Mononuclear cell (primary cell): ENCODE data around the gene DNALI1. TPM values are rescaled to one million over a fixed set of nuclear protein-coding genes. Genes with fewer than 3 reads are reported as not detected.
"Not testable (repeated sequence)": the region's sequence is repeated elsewhere in the genome, so short reads cannot be mapped to it uniquely, and the experiment has no call there.

Experiments used
- H3K27me3 ChIP-seq: 2 replicates; pipeline ENCODE4 v1.6.0; 2011; ENCODE audit warnings: low read length, control low read depth; ENCODE audit not compliant: insufficient read depth
- H3K4me1 ChIP-seq: 2 replicates; pipeline ENCODE4 v1.5.1; 2011; ENCODE audit warnings: mild to moderate bottlenecking, low read length, control low read depth; ENCODE audit not compliant: insufficient read depth
- H3K4me3 ChIP-seq: 2 replicates; pipeline ENCODE4 v1.5.1; 2011; ENCODE audit warnings: mild to moderate bottlenecking, low read length, moderate library complexity
- H3K9me3 ChIP-seq: 2 replicates; pipeline ENCODE4 v1.5.1; 2011; ENCODE audit warnings: low read depth, mild to moderate bottlenecking, control low read depth, low read length
- total RNA-seq: library from RNA; depleted of rRNA; stranded (reverse); fragments of >200 nt; gene quantifications from one replicate; pipeline ENCODE4 v1.2.3, GENCODE V29; 2012

Gene DNALI1
- 0.21 TPM for total RNA-seq

GRCh38 chr1:37556712-37557196 lies at the start of gene DNALI1:
DNALI1 (plus strand) TSS chr1:37556940; CDS start chr1:37556995, 55 bp downstream.
- Histone ChIP-seq H3K4me3 (no peak within 1 kb of the TSS), H3K9me3 (no peaks in the 10 kb centered on the region), H3K27me3 (no peaks in the 10 kb centered on the region), H3K4me1 (peaks cover 23% of the 10 kb centered on the region)

GRCh38 chr1:37509181-37509580 lies 47.6 kb upstream of the DNALI1 start:
- Histone ChIP-seq H3K27me3 (no peaks in the 10 kb centered on the region), H3K4me3 (no peak overlapping the region), H3K9me3 (no peaks in the 10 kb centered on the region), H3K4me1 (peaks cover 14% of the 10 kb centered on the region)

DNA sequence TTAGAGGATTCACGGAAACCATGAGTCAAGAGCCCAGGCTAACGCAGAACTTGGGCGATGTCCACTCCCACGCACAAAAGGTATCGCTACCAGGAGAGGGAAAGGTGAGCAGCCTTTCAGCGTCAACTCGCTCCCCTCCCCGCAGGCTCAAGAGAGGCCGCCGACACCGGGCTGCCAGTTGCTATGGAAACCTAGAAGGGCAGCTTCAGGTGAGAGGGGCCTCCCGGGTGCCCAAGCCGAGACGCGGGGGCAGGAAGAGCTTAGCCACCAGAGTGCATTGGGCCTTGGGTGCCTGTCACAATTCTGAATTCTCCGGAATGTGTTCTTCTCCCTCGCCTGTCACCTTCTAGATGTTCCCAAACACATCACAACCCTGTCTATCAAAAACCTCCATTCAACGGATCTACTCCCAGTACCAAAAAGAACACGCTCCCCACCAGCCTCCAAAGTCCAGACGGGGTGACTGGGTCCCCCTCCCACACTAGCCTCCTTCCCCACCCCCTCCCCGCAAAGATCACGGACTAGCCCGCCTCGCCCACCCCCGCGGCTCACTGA lies 42.9 kb upstream of the DNALI1 start:
- Histone ChIP-seq H3K4me1 (peaks cover 23% of the 10 kb centered on the region), H3K4me3 (peak overlapping the region; percentile 74), H3K9me3 (no peaks in the 10 kb centered on the region), H3K27me3 (no peaks in the 10 kb centered on the region)

GRCh38 chr1:37514350-37515184 lies 42.2 kb upstream of the DNALI1 start, which contains the start of gene MEAF6:
MEAF6 (minus strand) TSS chr1:37514766; CDS start chr1:37514746, 20 bp downstream.
- peak within 1 kb of the TSS; percentile 74 for H3K4me3 ChIP-seq
- no peaks in the 10 kb centered on the region for H3K9me3 ChIP-seq
- no peaks in the 10 kb centered on the region for H3K27me3 ChIP-seq
- peaks cover 23% of the 10 kb centered on the region for H3K4me1 ChIP-seq

GRCh38 chr1:37515185-37516034 lies 41.3 kb upstream of the DNALI1 start:
- Histone ChIP-seq H3K4me1 (peaks cover 23% of the 10 kb centered on the region), H3K27me3 (no peaks in the 10 kb centered on the region), H3K4me3 (peak overlapping the region; percentile 74), H3K9me3 (no peaks in the 10 kb centered on the region)

GRCh38 chr1:37517569-37517968 lies 39.2 kb upstream of the DNALI1 start:
- no peaks in the 10 kb centered on the region for H3K27me3 ChIP-seq
- no peaks in the 10 kb centered on the region for H3K9me3 ChIP-seq
- H3K4me3 ChIP-seq, result no peak overlapping the region
- H3K4me1 ChIP-seq, result peaks cover 21% of the 10 kb centered on the region

DNA sequence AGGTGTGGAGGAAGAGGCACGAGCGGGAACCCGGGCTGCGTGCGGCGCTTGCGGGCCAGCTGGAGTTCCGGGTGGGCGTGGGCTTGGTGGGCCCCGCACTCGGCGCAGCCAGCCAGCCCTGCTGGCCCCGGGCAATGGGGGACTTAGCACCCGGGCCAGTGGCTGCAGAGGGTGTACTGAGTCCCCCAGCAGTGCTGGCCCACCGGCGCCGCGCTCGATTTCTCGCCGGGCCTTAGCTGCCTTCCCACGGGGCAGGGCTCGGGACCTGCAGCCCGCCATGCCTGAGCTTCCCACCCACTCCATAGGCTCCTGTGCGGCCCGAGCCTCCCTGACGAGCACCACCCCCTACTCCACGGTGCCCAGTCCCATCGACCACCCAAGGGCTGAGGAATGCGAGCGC lies 38.5 kb upstream of the DNALI1 start:
- H3K27me3 ChIP-seq, H3K9me3 ChIP-seq, H3K4me3 ChIP-seq: not testable (repeated sequence)
- peaks cover 17% of the 10 kb centered on the region for H3K4me1 ChIP-seq

- H3K4me3 ChIP-seq, result peak overlapping the region; percentile 29
- H3K4me1 ChIP-seq, result not testable (repeated sequence)
Measured at GRCh38 chr1:37518929-37519328, 37.8 kb upstream of the DNALI1 start.

DNA sequence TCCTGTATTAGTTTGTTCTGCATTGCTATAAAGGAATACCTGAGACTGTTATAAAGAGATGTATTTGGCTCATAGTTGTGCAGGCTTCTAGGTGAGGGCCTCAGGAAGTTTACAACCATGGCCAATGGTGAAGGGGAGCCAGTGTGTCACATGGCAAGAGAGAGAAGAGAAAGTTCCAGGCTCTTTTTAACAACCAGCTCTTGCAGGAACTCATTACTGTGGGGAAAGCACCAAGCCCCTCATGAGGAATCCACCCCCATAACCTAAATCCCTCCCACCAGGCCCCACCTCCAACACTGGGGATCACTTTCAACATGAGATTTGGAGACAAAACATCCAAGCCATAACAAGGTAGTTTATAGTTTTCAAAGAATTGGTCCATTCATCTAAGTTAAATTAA lies 37.1 kb upstream of the DNALI1 start:
- Histone ChIP-seq H3K4me1 (peaks cover 9% of the 10 kb centered on the region), H3K27me3 (no peaks in the 10 kb centered on the region), H3K4me3 (peak overlapping the region; percentile 29), H3K9me3 (no peaks in the 10 kb centered on the region)

More at GRCh38 chr1:37518929-37519328, 37.8 kb upstream of the DNALI1 start:
- H3K27me3 ChIP-seq, H3K9me3 ChIP-seq: not testable (repeated sequence)

DNA sequence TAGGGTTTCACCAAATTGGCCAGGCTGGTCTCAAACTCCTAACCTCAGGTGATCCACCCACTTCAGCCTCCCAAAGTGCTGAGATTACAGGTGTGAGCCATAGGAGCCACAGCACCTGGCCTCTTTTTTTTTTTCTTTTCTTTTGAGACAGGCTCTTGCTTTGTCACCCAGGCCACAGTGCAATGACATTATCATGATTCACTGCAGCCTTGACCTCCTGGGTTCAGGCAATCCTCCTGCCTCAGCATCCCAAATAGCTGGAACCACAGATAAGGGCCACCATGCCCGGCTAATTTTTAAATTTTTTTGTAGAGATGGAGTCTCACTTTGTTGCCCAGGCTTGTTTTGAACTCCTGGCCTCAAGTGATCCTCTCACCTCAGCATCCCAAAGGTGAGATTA lies 26.9 kb upstream of the DNALI1 start:
- not testable (repeated sequence) for H3K4me3 ChIP-seq, H3K9me3 ChIP-seq, H3K27me3 ChIP-seq, H3K4me1 ChIP-seq

GRCh38 chr1:37532418-37533156 lies 24.2 kb upstream of the DNALI1 start:
- H3K4me3 ChIP-seq, H3K9me3 ChIP-seq, H3K27me3 ChIP-seq, H3K4me1 ChIP-seq: not testable (repeated sequence)

DNA sequence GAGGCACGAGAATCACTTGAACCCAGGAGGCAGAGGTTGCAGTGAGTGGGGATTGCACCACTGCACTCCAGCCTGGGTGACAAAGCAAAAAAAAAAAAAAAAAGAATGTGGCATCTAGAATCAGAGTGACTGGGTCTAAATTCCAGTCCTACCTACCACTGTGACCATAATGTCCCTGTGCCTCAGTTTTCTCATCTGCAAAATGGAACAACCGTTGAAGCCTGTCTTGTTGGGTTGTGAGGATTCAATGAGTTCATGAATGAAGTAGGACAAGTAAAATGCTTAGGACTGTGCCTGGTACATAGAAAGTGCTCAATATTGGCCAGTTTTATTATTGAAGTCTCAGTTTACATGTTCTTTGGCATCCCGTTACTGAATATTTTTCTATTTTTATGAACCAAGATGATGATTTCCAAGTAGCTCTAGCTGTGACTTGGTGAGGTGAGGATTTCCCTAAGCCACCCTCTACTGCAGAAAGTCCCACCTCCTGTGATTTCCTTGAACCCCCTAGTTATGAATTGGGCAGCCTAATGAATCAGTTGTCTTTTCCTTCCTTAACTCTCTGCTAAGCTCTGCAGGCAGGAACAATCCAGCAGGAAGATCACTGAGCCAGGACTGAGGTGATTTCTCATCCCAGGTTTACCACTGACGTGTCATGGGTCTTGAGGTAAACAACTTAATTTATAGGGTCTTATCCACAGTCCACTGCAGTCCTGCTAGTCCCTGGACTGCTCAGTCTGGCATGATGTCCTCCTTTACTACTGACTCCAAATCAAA lies 23.2 kb upstream of the DNALI1 start:
- H3K27me3 ChIP-seq, result no peaks in the 10 kb centered on the region
- H3K9me3 ChIP-seq, result no peaks in the 10 kb centered on the region
- no peaks in the 10 kb centered on the region for H3K4me1 ChIP-seq
- no peak overlapping the region for H3K4me3 ChIP-seq

DNA sequence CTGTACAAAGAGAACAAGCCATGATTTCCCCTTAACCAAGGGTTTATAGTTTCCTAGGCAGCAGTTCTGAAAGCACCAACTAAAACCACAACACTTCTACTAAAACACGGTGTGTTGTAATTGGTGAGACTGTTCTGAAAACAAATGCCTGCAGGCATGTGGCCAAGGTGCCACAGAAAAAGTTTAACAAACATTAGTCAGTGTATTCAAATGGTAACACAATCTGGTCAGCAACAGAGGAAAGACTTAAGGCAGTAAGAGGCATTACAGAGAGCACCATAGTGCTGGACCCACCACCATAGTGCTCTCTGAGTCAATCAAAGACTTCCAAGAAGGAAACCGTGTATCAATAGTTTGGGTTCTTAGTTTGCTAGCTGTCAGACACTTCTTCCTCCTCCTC lies 19.4 kb upstream of the DNALI1 start:
- H3K9me3 ChIP-seq, result no peaks in the 10 kb centered on the region
- H3K4me3 ChIP-seq, result no peak overlapping the region
- H3K4me1 ChIP-seq, result no peaks in the 10 kb centered on the region
- H3K27me3 ChIP-seq, result no peaks in the 10 kb centered on the region

- H3K9me3 ChIP-seq, H3K4me1 ChIP-seq, H3K27me3 ChIP-seq, H3K4me3 ChIP-seq: not testable (repeated sequence)
Measured at GRCh38 chr1:37539154-37539553, 17.6 kb upstream of the DNALI1 start.
